Raji (cell line): ENCODE results near the gene KPNB1.

ENCODE experiments used
- POLR2A ChIP-seq: IDR thresholded peaks from 2 replicates; pipeline ENCODE4 v1.6.1; 2011; ENCODE audit warnings: low read depth, low read length, control low read depth; ENCODE audit not compliant: insufficient read depth

KPNB1 gene

DNA sequence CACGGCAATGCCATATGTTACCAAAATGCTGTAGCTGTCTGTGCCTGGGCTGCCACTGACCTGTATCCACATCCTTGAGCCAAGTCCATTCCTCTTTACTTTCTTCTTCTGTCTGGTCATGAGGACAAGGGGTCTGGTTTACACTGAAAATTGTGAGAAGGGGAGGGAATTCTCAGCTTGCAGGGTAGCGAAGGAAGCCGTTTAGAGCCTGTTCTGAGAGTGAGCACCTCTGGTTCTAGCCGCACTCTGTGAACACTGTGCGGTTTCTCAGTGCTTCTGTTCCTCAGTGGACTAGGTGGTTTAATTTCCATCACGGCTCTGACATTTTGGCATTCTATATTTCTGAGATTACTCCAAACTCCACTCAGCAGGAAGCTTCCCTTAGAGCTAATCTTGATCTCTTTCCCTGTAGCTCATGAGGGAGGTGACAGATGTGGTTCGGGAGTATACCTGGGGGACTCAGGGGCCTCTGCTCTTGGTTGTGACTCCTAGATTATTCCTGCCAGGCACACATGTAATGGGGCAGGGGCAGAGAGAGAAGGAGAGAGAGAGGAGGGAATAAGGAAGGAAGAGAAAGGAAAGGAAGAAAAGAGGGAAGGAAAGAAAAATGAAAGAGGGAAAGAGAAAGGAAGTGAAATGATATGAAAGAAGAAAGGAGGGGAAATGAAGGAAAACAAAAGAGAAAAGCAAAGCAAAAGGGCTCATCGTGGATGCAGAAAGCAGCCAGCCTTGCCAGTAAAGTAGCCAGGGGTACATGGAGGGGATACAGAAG, 69.1 kb downstream of the KPNB1 start:
- TF ChIP-seq POLR2A, result no peak

DNA sequence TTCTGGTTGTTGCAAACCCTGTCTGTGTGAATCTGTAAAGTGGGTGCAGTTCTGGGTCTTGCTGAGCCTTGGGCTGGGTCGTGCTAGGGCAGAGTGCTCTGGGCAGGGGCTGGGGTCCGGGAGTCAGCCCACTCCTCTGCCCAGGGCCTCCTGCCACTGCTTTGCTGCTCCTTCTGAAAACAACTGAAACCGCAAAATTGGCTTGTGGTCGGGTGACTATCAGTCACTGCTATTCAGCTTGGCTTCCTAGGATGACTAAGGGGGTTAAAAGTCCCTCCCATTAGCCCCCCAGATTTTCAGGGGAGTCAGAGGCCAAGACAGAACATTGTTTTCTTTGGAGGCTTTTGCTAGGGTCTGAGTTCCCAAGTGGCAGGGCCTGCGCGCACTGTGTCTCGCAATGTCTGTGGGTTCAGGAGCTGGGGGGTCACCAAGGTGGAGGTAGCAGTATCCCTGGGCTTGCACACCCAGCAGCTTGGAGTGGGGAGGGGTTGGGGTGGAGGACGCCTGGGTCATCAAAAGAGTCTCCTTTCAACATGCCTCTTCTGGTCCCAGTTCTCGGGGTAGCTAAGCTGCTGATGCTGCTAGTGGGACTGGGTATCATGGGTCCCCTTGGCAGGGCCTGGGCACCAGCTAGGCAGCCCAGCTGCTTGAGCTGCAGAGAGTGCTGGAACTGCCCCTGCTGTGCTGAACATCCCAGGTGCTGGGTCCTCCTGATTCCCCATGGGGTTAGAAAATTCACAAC, 69.9 kb downstream of the KPNB1 start:
- no peak for TF ChIP-seq POLR2A

DNA sequence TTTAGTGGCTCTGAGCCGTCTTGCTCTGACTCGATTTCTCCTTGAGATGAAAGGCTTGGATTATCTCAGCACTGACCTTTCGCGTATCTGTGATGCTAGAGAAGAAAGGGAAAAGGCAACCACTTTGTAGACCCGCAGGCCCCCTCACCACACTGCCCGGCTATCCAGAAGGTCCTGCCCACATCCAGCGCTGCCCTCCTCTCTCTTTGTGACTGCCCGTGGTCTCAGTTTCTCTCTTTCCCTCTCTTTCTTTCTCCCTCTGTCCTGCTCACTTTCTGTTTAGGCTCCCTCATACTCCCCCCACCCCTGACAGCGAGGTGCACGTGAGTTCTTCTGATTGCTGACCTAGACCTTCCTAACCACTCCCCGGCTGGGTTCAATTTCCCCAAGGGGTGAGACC, 70.5 kb downstream of the KPNB1 start:
- no peak for TF ChIP-seq POLR2A

DNA sequence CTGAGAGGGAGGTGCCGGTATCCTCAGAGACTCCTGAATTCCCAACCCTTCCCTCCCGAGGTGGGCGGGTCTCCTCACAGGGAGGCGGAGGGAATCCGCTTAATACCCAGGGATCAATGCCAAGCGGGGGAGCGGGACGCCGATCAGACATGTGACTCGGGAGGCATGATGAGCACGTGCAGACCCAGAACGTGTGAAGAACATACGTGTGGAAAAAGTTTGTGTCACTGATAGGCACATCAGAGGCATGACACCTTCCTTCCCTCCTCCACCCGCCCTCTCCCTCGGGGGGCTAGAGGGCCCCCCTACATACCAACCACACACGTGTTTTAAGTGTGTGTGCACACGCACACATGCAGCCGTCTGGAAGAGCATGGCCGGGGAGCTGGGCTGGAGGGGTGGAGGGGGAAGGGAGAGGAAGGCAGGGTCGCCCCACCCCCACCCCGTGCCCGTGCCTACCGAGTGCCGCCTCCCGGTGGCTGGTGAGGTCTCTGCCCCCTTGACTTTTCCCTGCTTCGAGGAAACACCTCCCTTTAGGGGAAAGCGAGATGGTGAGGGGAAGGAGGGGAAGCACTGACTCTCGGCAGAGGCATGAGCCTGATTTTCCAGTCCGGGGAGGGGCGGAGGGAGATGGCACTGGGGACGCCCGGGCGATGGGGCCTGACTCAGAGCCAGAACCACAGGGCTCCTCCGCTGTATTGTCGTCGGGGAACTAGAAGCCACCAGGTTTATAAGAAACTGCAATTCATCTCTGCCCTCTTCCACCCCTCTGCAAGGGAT, 71.2 kb downstream of the KPNB1 start:
- no peak for TF ChIP-seq POLR2A

DNA sequence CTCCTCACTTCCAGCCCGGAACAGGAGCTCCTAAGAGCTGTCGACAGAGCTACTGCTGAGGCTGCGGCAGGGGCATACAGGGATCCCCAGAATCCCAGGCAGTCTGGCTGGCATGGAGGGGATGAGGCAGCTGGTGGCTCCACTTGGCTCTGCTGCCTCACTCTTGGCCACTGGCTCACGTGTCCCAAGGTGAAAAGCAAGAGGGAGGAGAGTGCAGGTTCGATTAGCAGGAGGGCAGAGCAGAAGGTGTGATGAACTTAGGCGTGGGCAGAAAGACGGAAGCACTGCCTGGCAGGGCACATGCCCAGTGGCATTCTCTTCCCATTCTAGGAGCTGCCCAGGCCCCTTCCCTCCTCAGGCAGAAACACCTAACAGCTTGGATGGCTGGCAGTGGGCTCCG, 72.0 kb downstream of the KPNB1 start:
- no peak for TF ChIP-seq POLR2A

DNA sequence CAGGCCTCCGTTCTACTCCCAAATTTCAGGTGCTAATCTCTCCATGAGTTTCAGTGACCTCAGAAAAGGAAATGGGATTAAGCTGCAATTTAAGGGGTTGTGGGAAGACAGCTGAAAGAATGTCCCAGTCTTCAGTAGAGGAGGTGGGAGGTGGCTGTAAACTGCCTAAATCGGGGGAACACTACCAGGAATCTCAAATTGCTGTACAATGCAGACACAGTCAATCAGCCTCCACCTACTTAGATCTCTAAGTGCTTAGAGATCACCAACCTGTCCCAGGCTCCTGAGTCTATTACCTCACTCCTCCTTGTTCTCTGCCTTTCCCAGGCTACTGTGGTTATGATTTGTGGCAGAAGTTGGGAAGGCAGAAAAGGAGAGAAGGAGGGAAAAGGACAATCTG, 75.0 kb downstream of the KPNB1 start:
- no peak for TF ChIP-seq POLR2A

DNA sequence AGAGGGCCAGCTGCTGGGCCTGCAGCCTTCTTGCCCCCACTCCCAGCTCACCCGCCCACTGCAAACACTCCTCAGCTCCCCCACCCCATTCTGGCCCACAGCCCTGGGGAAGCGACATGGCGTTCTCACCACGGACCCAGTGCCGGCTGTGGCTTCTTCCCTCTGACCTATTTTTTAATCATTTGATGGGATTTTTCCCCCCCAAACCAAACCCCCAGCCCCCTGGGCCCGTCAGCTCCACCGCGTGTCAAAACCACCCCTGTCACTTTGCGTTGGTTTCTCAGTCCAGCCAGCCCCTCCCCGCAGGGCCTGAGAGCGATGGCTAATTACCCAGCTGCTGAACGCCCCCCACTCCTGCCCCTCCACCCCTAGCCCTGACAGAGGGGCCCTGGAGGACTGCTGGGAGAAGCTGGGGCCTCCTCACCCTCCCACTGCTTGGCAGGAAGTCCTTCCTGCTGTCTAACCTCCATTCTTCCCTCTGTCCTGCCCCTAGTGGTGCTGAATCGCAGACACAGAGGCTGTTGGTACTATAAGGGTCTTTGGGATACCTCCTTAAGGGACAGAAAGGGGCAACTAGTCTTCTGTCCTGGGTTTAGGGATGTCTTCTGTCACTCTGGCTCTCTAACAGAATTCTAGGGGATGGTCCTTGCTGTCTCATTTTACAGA, 75.9 kb downstream of the KPNB1 start:
- TF ChIP-seq POLR2A, result no peak

DNA sequence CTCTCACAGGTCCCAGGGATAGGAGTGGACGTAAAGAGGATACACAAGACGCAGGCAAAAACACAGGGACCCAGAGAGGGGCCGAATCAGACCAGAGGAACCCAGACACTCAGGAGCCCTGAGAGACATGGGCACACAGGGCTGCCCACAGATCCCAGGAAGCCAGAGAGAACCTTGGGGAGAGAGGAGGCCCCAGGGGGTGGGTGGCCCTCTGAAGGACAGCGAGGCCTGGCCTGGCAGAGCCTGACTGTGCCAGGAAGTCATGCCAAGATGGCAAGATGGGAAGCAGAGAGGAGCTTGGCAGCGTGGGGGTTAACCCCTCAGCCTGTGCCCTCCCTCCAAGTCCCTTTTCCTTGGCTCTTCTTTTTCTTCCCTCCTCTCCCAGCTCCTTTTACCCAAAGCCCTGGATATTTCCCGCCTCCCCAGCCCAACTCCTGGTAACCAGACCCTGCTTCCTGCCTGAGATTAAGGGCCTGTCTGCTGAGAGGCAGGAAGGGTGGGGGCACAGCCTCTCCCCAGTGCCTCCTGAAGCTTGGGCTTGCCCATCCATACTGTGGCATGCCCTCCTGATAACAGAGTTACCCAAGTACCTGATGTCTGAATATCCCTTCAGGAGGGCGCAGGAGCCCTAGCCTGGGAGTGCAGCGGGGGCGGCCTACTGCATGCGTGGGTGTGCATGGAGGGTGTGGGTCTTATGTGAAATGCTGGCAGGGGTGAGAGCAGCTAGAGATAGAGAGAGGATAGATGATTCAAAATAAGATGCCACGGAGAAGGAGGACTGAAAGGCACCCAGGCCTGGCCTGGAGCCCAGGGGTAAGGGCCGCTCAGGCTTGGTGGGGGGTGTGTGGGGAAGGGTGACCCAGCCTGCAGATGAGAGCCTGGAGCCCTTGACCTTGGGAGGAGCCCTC, 77.3 kb downstream of the KPNB1 start:
- no peak for TF ChIP-seq POLR2A

DNA sequence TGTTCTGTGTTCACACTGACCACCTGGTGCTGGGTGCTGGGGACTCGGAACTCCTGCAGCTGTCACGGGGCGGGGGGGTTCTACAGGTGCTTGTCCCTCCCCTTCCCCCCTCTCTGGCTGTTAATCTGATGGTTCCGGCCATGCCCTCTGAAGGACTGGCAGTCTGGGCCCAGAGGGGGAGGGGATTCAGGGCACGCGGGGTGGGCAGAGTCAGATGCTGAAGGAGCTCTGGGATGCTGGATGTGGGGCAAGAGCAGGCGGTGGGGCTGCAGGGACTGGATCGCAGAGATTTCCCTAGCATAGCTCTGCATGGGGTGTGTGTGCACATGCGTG, 78.0 kb downstream of the KPNB1 start:
- TF ChIP-seq POLR2A, result no peak

DNA sequence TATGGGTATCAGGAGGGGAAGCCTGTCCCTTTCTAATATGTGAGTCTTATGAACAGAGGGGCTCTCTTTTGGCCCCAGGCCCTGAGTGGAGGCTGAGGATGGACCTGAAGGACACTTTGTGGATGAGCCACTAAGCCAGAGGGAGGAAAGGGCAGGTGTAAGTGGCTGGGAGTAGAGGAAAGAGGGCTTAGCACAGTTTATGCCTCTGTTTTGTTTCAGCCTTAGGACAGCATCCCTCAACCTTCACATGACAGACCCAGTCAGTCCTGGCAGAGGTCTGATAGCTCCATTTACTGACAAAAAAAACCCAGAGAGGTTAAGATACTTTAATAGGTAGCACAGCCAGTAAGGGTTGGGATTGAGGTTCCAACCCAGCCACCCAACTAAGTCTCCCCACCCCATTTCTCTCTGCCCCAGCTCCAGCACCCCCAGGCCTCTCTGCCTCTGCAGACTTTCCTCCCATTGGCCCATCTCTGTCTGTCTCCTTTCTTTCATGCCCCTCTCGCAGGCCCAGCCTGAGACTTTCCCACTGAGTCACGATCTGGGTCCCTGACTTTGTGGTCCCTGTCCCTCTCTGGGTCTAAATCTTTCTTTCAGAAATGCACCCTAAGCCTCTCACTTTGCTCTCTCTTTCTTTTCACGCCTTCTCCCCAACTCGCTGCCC, 78.6 kb downstream of the KPNB1 start:
- TF ChIP-seq POLR2A, result no peak

DNA sequence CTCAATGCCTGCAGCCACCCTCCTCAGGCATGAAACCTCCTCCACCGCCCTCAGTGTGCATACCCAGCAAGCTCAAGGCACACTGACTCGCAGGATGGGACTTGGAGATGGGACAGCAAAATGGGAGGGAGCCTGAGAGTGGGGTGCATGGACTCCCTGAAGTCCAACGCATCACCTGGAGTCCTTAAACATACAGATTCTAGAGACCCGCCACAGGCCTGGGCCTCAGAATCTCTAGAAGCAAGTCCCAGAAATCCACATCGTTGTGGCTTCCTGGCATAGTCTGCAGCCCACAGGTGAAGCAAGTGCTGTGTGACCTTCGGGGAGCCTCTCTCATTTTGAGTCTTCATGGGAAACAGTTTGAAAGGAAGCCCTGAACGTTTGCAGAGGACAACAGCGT, 79.8 kb downstream of the KPNB1 start:
- TF ChIP-seq POLR2A, result no peak

DNA sequence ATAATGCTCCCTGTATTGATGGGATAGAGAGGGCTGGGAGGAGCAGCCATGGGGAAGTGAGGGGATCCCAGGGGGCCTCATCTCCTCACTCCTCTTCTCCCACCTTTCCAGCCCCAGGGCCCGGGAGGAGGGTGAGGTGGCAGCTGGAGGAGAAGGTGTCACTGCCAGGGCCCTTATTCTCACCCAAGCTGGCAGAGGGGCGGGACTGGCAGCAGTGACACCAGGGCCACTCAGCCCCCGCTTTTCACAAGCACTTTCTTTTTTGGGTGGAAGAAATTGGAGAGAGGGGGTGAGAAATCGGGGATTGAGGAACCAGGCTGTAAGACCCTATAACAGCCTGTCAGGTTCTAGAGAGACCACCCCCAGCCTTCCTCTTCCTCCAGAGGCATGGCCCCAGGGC, 81.0 kb downstream of the KPNB1 start:
- no peak for TF ChIP-seq POLR2A

DNA sequence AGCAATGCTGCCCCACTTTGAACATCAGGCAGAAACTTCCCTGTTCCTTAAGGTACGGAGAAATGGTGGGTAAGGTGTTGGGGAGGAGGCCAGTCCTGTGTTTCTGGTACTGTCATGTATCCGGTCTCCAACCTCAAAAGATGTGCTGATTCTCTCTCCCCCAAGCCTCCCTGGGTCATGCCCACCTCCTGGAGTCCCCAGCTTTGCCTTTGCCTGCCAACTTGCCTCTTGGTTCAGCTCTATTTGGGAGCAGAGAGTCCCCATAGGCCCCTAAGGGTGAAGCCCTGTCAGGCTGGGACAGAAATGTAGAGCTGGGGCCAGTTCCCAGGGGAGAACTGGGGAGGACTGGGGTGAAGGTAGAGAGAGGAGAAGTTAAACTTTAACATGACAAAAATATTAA, 81.7 kb downstream of the KPNB1 start:
- TF ChIP-seq POLR2A, result no peak
